ENCODE results near the gene RAB3IP.

Gene RAB3IP

GRCh38 chr12:69720750-69721149 is 17.9 kb upstream of the RAB3IP start:
- no peaks in the 10 kb centered on the region; the same call in 1 of the 2 replicates for H3F3A ChIP-seq (ENCODE audit: low read depth)
- TF ChIP-seq CTCF (conservative IDR thresholded peaks at IDR 0.05; ENCODE audit: low read length) (no peak), EZH2phosphoT487 (IDR thresholded peaks at IDR 0.05; ENCODE audit: borderline replicate concordance) (no peak)

DNA sequence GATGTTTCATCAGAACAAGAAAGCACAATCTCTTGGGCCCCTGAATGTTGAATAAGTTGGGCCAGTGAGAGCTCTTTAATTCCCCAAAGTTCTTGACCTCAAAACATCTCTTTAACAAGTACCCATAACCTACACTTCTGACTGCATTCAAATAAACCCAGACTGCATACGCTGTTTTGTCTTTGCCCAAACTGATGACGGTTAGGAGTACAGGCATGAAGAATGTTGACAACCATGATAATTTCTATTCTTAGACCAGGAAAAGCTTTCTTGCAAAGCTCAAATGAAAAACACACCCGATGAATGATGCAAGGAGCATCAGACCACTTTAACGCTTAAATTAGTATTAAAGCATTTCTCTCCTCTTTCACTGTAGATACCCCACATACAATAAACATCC is 11.7 kb upstream of the RAB3IP start:
- no peak for TF ChIP-seq CTCF (conservative IDR thresholded peaks at IDR 0.05; ENCODE audit: low read length)
- TF ChIP-seq EZH2phosphoT487 (IDR thresholded peaks at IDR 0.05; ENCODE audit: borderline replicate concordance): no peak
- Histone ChIP-seq H3K4me2 (ENCODE audit: low read depth, low read length, poor library complexity, severe bottlenecking) (no peak overlapping the region), H3K9me2 (replicated peaks; ENCODE audit: low read depth, low read length) (no peaks in the 10 kb centered on the region), H2AFZ (ENCODE audit: low read length) (0 out of 2 replicates have a peak overlapping the region, but pooled peaks have one; percentile 8), H3K79me2 (ENCODE audit: insufficient read depth, low read length) (no peaks in the 10 kb centered on the region), H4K20me1 (ENCODE audit: insufficient read depth, low read length, poor library complexity, severe bottlenecking) (no peaks in the 10 kb centered on the region), H3K36me3 (ENCODE audit: insufficient read depth, low read length) (no peaks in the 10 kb centered on the region), H3F3A (ENCODE audit: low read depth) (no peaks in the 10 kb centered on the region), H3K4me3 (ENCODE audit: low read length, poor library complexity, severe bottlenecking) (no peak overlapping the region), H3K9me3 (ENCODE audit: insufficient read depth, low read depth, low read length) (no peaks in the 10 kb centered on the region), H3K27me3 (ENCODE audit: insufficient read depth, low read length, poor library complexity, severe bottlenecking) (no peaks in the 10 kb centered on the region), H3K4me1 (ENCODE audit: insufficient read depth, low read length, poor library complexity, severe bottlenecking) (no peaks in the 10 kb centered on the region), H3K9ac (ENCODE audit: low read depth, low read length, poor library complexity, severe bottlenecking) (no peak overlapping the region)

More at GRCh38 chr12:69720750-69721149, 17.9 kb upstream of the RAB3IP start:
- Histone ChIP-seq H3K4me2 (ENCODE audit: low read depth, low read length, poor library complexity, severe bottlenecking) (no peak overlapping the region), H3K9me2 (replicated peaks; ENCODE audit: low read depth, low read length) (no peaks in the 10 kb centered on the region), H3K36me3 (ENCODE audit: insufficient read depth, low read length) (no peaks in the 10 kb centered on the region), H3K9me3 (ENCODE audit: insufficient read depth, low read depth, low read length) (no peaks in the 10 kb centered on the region), H3K4me3 (ENCODE audit: low read length, poor library complexity, severe bottlenecking) (no peak overlapping the region), H3K79me2 (ENCODE audit: insufficient read depth, low read length) (no peaks in the 10 kb centered on the region), H2AFZ (ENCODE audit: low read length) (no peak overlapping the region), H3K27me3 (ENCODE audit: insufficient read depth, low read length, poor library complexity, severe bottlenecking) (no peaks in the 10 kb centered on the region), H3K4me1 (ENCODE audit: insufficient read depth, low read length, poor library complexity, severe bottlenecking) (no peaks in the 10 kb centered on the region), H3K9ac (ENCODE audit: low read depth, low read length, poor library complexity, severe bottlenecking) (no peak overlapping the region), H4K20me1 (ENCODE audit: insufficient read depth, low read length, poor library complexity, severe bottlenecking) (no peaks in the 10 kb centered on the region)

DNA sequence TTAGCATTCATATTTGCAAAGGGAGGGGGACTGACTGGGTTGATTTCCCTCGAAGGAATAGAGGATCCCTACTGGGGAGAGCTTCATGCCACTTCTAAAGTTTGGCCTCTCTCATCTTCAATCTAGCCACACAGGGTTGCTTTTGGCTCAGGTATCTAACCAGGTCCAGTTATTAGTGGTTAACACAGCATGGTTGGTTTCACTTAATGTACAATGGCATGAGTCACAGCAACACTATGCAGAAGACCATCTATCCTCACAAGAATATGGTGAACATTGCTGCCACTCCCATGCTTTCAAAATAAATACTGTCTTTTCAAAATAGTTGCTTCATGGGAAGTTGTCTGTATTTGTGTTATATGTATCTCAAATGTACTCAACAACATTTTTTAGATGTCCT is 6.6 kb upstream of the RAB3IP start:
- no peaks in the 10 kb centered on the region for H3K4me1 ChIP-seq (ENCODE audit: insufficient read depth, low read length, poor library complexity, severe bottlenecking)
- no peaks in the 10 kb centered on the region for H3K9me2 ChIP-seq (replicated peaks; ENCODE audit: low read depth, low read length)
- no peaks in the 10 kb centered on the region for H3K27me3 ChIP-seq (ENCODE audit: insufficient read depth, low read length, poor library complexity, severe bottlenecking)
- H3K79me2 ChIP-seq (ENCODE audit: insufficient read depth, low read length): no peaks in the 10 kb centered on the region
- H3K36me3 ChIP-seq (ENCODE audit: insufficient read depth, low read length): no peaks in the 10 kb centered on the region
- no peak overlapping the region for H3K9ac ChIP-seq (ENCODE audit: low read depth, low read length, poor library complexity, severe bottlenecking)
- H3K4me3 ChIP-seq (ENCODE audit: low read length, poor library complexity, severe bottlenecking): no peak overlapping the region
- H3F3A ChIP-seq (ENCODE audit: low read depth): no peaks in the 10 kb centered on the region
- H2AFZ ChIP-seq (ENCODE audit: low read length): no peak overlapping the region
- H3K9me3 ChIP-seq (ENCODE audit: insufficient read depth, low read depth, low read length): no peaks in the 10 kb centered on the region
- no peaks in the 10 kb centered on the region for H4K20me1 ChIP-seq (ENCODE audit: insufficient read depth, low read length, poor library complexity, severe bottlenecking)
- TF ChIP-seq CTCF (conservative IDR thresholded peaks at IDR 0.05; ENCODE audit: low read length) (no peak), EZH2phosphoT487 (IDR thresholded peaks at IDR 0.05; ENCODE audit: borderline replicate concordance) (no peak)
- H3K4me2 ChIP-seq (ENCODE audit: low read depth, low read length, poor library complexity, severe bottlenecking): no peak overlapping the region
